C4-2B (cell line): ENCODE measurements around the gene TTN.

ENCODE experiments used
- H3K27ac ChIP-seq: fragments of 450-650 bp; 2 replicates; pipeline ENCODE4 v1.5.1; 2017
- ZFX ChIP-seq: fragments of 450-650 bp; IDR thresholded peaks from 2 replicates; pipeline ENCODE4 v1.6.1; 2017
- TF ChIP-seq, protein P1 (sequence below): fragments of 450-650 bp; conservative IDR thresholded peaks from 2 replicates; pipeline ENCODE4 v1.5.1; 2017; ENCODE audit warnings: mild to moderate bottlenecking

Gene TTN

DNA sequence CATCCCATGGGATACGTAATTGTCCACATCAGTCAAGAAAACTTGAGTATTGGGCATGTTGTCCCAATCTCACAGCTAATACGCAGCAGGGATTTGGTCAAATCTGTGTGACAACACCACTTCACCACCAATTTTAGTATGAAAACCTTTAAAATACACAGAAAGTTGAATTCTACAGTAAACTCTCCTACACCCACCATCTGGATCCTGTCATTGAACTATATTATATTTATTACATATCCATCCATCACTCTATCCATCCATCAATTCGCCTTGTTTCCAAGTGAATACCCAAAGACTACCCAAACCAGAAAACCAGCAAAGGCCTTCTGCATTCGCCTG, 328.0 kb downstream of the TTN start:
- peak overlapping the region; percentile 72 for H3K27ac ChIP-seq
- TF ChIP-seq ZFX = no peak
- TF ChIP-seq, protein P1, sequence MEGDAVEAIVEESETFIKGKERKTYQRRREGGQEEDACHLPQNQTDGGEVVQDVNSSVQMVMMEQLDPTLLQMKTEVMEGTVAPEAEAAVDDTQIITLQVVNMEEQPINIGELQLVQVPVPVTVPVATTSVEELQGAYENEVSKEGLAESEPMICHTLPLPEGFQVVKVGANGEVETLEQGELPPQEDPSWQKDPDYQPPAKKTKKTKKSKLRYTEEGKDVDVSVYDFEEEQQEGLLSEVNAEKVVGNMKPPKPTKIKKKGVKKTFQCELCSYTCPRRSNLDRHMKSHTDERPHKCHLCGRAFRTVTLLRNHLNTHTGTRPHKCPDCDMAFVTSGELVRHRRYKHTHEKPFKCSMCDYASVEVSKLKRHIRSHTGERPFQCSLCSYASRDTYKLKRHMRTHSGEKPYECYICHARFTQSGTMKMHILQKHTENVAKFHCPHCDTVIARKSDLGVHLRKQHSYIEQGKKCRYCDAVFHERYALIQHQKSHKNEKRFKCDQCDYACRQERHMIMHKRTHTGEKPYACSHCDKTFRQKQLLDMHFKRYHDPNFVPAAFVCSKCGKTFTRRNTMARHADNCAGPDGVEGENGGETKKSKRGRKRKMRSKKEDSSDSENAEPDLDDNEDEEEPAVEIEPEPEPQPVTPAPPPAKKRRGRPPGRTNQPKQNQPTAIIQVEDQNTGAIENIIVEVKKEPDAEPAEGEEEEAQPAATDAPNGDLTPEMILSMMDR = peak; percentile 57

DNA sequence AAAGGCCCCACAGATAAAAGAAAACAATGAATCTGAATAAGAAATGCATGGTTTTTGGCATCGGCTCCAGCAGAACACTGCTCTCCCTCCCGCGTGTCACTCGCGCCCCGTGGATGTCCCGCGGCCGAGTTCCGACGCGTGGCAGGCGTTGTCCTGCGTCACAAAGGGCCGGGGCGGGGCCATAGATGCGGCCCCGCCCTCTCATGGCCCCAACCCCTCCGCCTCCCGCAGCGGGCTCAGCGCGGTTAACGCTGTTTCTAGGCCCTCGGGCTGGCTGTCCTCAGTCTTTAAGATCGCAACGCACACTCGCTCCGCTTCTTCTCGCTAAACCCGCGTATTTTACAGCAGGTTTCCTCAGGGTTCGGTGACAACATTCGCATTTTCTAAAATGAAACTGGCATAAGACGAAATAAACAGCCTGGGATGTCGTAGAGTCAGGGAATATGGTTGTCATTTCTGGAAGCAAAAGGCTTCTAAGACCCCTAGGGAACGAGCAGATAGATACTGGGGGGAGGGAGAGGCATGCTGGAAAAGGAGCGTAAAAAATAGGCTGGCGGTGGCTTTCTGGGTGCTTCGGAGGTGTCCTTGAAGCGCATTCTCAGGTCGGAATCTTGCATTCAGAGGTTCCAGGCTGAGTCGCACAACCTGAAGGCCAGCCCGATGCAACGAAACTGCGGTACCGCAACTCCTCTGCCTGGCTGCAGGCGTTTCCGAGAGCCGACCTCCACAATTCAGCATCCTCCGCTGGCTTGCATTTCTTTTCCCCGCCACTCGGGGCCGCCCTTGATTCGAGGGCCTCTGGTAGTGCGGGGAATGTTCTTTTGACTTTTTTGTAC, 328.6 kb downstream of the TTN start, which contains the start of gene FKBP7:
FKBP7 (minus strand) TSS at position 162 of the 836 bp plus-strand sequence; CDS start at position 61, 101 bp downstream.
- no peak for TF ChIP-seq ZFX
- TF ChIP-seq, protein P1 = peak; percentile 81
- H3K27ac ChIP-seq = peak within 1 kb of the TSS; percentile 72

DNA sequence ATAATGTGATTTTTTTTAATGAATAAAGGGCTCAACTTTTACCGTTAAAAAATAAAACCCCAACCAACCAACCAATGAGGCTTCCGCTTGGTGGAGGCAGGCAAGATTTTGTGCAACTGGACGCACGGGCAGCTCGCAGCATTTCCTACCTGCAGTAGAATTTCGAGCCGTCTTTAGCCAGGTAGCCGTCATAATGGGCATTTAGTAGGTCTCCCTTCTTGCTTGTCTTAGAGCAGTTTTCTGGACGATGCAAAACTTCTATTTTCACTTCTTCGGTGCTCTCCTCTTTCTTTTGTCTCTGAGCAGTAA, 329.1 kb downstream of the TTN start:
- TF ChIP-seq, protein P1 = no peak
- TF ChIP-seq ZFX = no peak
- peak overlapping the region; percentile 72 for H3K27ac ChIP-seq

DNA sequence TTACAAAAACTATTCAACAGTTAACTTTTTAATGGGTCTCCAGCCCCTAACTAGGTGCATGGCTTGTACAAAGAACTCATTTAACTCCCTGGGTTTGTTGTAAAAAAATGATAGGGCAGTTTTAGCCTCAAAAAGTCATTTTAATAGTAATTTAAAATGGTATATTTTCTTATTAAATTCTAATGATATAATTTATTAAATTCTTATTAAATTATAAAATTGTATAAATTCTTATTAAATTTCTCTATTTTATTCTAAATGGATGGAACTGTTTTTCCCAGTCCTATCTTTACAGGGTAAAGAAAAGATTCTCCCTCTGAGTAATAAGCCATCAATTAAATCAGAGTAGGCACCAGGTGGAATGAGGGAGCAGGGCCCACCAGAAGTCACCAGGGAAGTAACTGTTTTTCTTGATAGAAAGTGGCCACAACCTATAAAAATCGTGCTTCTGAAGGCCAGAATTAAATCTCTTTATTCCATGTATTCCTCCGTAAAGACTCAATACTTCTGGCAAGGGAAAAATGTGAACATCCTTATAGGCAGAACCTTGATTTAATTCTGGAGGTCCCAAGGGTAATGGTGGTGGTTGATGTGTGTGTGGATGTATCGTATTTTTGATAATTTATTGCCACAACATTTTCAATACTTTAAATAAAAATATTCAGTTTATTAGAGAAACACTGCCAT, 329.6 kb downstream of the TTN start:
- H3K27ac ChIP-seq = peak overlapping the region; percentile 72
- TF ChIP-seq ZFX = no peak
- TF ChIP-seq, protein P1 = no peak

DNA sequence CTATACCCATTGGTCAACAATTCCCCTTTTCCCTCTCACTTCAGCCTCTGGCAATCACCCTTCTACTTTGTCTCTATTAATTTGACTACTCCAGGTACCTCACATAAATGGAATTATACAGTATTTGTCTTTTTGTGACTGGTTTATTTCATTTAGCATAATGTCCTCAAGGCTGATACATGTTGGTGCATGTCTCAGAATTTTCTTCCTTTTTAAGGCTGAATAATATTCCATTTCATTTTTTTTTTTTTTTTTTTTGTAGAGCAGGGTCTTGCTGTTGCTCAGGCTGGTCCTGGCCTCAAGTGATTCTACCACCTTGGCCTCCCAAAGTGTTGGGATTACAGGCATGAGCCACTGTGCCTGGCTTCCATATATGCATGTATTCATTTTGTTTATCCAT, 330.7 kb downstream of the TTN start:
- H3K27ac ChIP-seq = no peak overlapping the region
- TF ChIP-seq, protein P1 = no peak
- no peak for TF ChIP-seq ZFX
